Gastroesophageal sphincter (tissue), 4 donors: ENCODE measurements around the gene SPATS2L. TPM values are rescaled to one million over a fixed set of nuclear protein-coding genes. Genes with fewer than 3 reads are reported as not detected.

Experiments
- ATAC-seq: fragments of 150-250 bp; one replicate; pipeline ENCODE4 v1.9.1; 2016; ENCODE audit warnings: mild to moderate bottlenecking, moderate library complexity
- H3K27ac ChIP-seq, 4 donors: fragments of 200-600 bp; sonication (generic) in 3 of 4; 1 replicate in 3 of 4; 2 replicates in 1 of 4; pipeline ENCODE4 v1.5.1; 2016 to 2019
- H3K27me3 ChIP-seq: fragments of 200-600 bp; sonication (generic); one replicate; pipeline ENCODE4 v1.5.1; 2019
- H3K36me3 ChIP-seq, 2 donors: fragments of 200-600 bp; sonication (generic); one replicate each; pipeline ENCODE4 v1.5.1; 2019; ENCODE audit warnings: control low read depth in 1 of 2
- H3K4me1 ChIP-seq, 3 donors: fragments of 200-600 bp; sonication (generic); 1 replicate in 2 of 3; 2 replicates in 1 of 3; pipeline ENCODE4 v1.5.1; 2016 to 2019; ENCODE audit warnings: control low read depth in 2 of 3
- H3K4me3 ChIP-seq, 2 donors: fragments of 200-600 bp; sonication (generic); one replicate each; pipeline ENCODE4 v1.5.1; 2019; ENCODE audit warnings: mild to moderate bottlenecking in 1 of 2, moderate library complexity in 1 of 2
- H3K9me3 ChIP-seq, 3 donors: fragments of 200-600 bp; sonication (generic); one replicate each; pipeline ENCODE4 v1.5.1; 2017 to 2019; ENCODE audit warnings: control low read depth in 2 of 3
- CTCF ChIP-seq, 4 experiments: fragments of 200-600 bp in 2 of 4; fragments of 450-650 bp in 2 of 4; sonication (generic) in 1 of 4; IDR thresholded peaks; one replicate each; pipeline ENCODE4 v1.5.1; 2017 to 2019; ENCODE audit warnings: antibody characterized with exemption in 4 of 4, mild to moderate bottlenecking in 2 of 4, moderate library complexity in 2 of 4
- EP300 ChIP-seq: sonication (generic); formaldehyde crosslinking; IDR thresholded peaks from one replicate; pipeline ENCODE4 v1.6.1; 2017; ENCODE audit warnings: antibody characterized with exemption, mild to moderate bottlenecking
- POLR2A ChIP-seq, 2 donors: fragments of 450-650 bp; IDR thresholded peaks; one replicate each; pipeline ENCODE4 v1.6.1; 2017; ENCODE audit warnings: antibody characterized with exemption in 2 of 2, mild to moderate bottlenecking in 2 of 2, moderate library complexity in 1 of 2
- POLR2AphosphoS5 ChIP-seq: sonication (generic); formaldehyde crosslinking; IDR thresholded peaks from one replicate; pipeline ENCODE4 v1.6.1; 2017; ENCODE audit warnings: antibody characterized with exemption
- WGBS, 2 donors: methylation state at CpG; one replicate each; pipeline ENCODE4 v1.1.5; 2018; ENCODE audit warnings: low coverage in 1 of 2; 5-methylcytosine and 5-hydroxymethylcytosine counted together
- total RNA-seq, 4 donors: library from RNA; depleted of rRNA; stranded (reverse); fragments of >200 nt; gene quantifications; one replicate each; pipeline ENCODE4 v1.1.0, GENCODE V29; 2016

SPATS2L gene
- total RNA-seq, 4 donors from 2014 or later: 50.6 to 120 (median 91.5) TPM

GRCh38 chr2:200345975-200346374 is 39.5 kb downstream of the SPATS2L start:
- Histone ChIP-seq H3K9me3 (no peaks in the 10 kb centered on the region), H3K27ac (no peak overlapping the region), H3K4me1 (peaks cover 0 to 28% (median 0%) of the 10 kb centered on the region in 3 donors), H3K36me3 (no peaks in the 10 kb centered on the region), H3K27me3 (no peaks in the 10 kb centered on the region), H3K4me3 (no peak overlapping the region)
- no peak for ATAC-seq
- TF ChIP-seq CTCF (IDR thresholded peaks at IDR 0.05) (no peak), POLR2A (IDR thresholded peaks at IDR 0.05) (no peak), EP300 (no peak), POLR2AphosphoS5 (no peak)
- 56 to 57% methylated on average over 1 of the region's 1 CpG for WGBS, 2 donors

GRCh38 chr2:200347301-200347700 is 40.8 kb downstream of the SPATS2L start:
- no peak for TF ChIP-seq POLR2A (IDR thresholded peaks at IDR 0.05)
- Histone ChIP-seq H3K4me1 (peaks cover 1 to 33% (median 3%) of the 10 kb centered on the region in 3 donors), H3K4me3 (no peak overlapping the region), H3K27me3 (no peaks in the 10 kb centered on the region), H3K27ac (no peak overlapping the region), H3K9me3 (no peaks in the 10 kb centered on the region), H3K36me3 (no peaks in the 10 kb centered on the region)
- no peak for ATAC-seq
- 93 to 100% methylated on average over 1 to 3 of the region's 3 CpGs for WGBS, 2 donors

- H3K27me3 ChIP-seq: no peaks in the 10 kb centered on the region
- no peaks in the 10 kb centered on the region for H3K9me3 ChIP-seq
- no peaks in the 10 kb centered on the region for H3K36me3 ChIP-seq
- H3K27ac ChIP-seq: no peak overlapping the region
- no peak for ATAC-seq
- no peak overlapping the region for H3K4me3 ChIP-seq
- peaks cover 3 to 40% (median 7%) of the 10 kb centered on the region in 3 donors for H3K4me1 ChIP-seq
- no peak for TF ChIP-seq POLR2A (IDR thresholded peaks at IDR 0.05)
- TF ChIP-seq CTCF (IDR thresholded peaks at IDR 0.05): no peak
- TF ChIP-seq POLR2AphosphoS5: no peak
- no peak for TF ChIP-seq EP300
- WGBS, 2 donors: 90 to 91% methylated on average over 8 to 9 of the region's 9 CpGs
Observed at GRCh38 chr2:200348897-200349563, 42.5 kb downstream of the SPATS2L start.

- Histone ChIP-seq H3K36me3 (no peaks in the 10 kb centered on the region), H3K4me1 (peaks cover 3 to 40% (median 7%) of the 10 kb centered on the region in 3 donors), H3K9me3 (no peaks in the 10 kb centered on the region), H3K27me3 (no peaks in the 10 kb centered on the region), H3K4me3 (no peak overlapping the region), H3K27ac (no peak overlapping the region)
- 100% methylated on average over 2 of the region's 3 CpGs; no CpG with 5 or more reads in 1 of the 2 donors for WGBS, 2 donors
- no peak for ATAC-seq
- TF ChIP-seq POLR2AphosphoS5: no peak
- TF ChIP-seq CTCF (IDR thresholded peaks at IDR 0.05): no peak
- TF ChIP-seq POLR2A (IDR thresholded peaks at IDR 0.05): no peak
- TF ChIP-seq EP300: no peak
Observed at GRCh38 chr2:200349868-200350267, 43.4 kb downstream of the SPATS2L start.

- Histone ChIP-seq H3K4me1 (peaks cover 3 to 34% (median 7%) of the 10 kb centered on the region in 3 donors), H3K27ac (no peak overlapping the region)
Observed at GRCh38 chr2:200350850-200351285, 44.4 kb downstream of the SPATS2L start.

More at GRCh38 chr2:200350850-200351285, 44.4 kb downstream of the SPATS2L start:
- no peak for TF ChIP-seq POLR2A (IDR thresholded peaks at IDR 0.05)
- TF ChIP-seq EP300: no peak
- TF ChIP-seq POLR2AphosphoS5: no peak
- no peak for TF ChIP-seq CTCF (IDR thresholded peaks at IDR 0.05)
- no peaks in the 10 kb centered on the region for H3K9me3 ChIP-seq
- WGBS, 2 donors: 83% methylated on average over 1 of the region's 1 CpG; no CpG with 5 or more reads in 1 of the 2 donors
- H3K36me3 ChIP-seq: no peaks in the 10 kb centered on the region
- ATAC-seq: no peak
- no peak overlapping the region for H3K4me3 ChIP-seq
- H3K27me3 ChIP-seq: no peaks in the 10 kb centered on the region
